ENCODE measurements around the gene BOK.
"Not testable (repeated sequence)": the region's sequence is repeated elsewhere in the genome, so short reads cannot be mapped to it uniquely, and the experiment has no call there.

Gene BOK

GRCh38 chr2:241563571-241563980 is 5.0 kb downstream of the BOK start:
- no peak for TF ChIP-seq CTCF (IDR thresholded peaks at IDR 0.05; ENCODE audit: low read depth, low read length, missing control alignments)
- no peak overlapping the region for H3K4me3 ChIP-seq (ENCODE audit: low read depth, low read length)
- DNase-seq (ENCODE audit: low read depth), result no peak

GRCh38 chr2:241563981-241564595 is 5.5 kb downstream of the BOK start:
- no peak overlapping the region for H3K4me3 ChIP-seq (ENCODE audit: low read depth, low read length)
- no peak for TF ChIP-seq CTCF (IDR thresholded peaks at IDR 0.05; ENCODE audit: low read depth, low read length, missing control alignments)
- no peak for DNase-seq (ENCODE audit: low read depth)

- TF ChIP-seq CTCF (IDR thresholded peaks at IDR 0.05; ENCODE audit: low read depth, low read length, missing control alignments), result no peak
- H3K4me3 ChIP-seq (ENCODE audit: low read depth, low read length), result no peak overlapping the region
- DNase-seq (ENCODE audit: low read depth), result no peak
These were observed 6.3 kb downstream of the BOK start for GRCh38 chr2:241564596-241565410.

DNA sequence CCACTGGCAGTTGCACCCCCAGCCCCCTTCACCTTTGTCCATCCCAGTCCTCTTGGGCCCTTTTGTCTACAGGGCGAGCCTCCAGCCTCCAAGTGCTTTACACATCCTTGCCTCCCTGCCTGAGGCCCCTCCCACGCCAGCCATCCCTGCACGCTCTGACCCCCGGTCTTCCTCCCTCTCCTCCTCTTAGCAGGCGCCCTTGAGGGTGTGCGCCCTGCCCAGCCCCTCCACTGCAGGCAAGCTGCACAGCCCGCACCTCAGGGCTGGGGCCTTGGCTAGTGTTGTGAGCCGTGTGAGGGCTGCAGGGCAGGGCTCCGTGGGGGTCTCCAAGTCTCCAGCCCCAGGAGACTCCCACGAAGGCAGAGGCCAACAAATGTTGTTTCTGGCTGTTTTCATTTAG is 6.9 kb downstream of the BOK start:
- DNase-seq (ENCODE audit: low read depth), result no peak
- H3K4me3 ChIP-seq (ENCODE audit: low read depth, low read length), result no peak overlapping the region
- no peak for TF ChIP-seq CTCF (IDR thresholded peaks at IDR 0.05; ENCODE audit: low read depth, low read length, missing control alignments)

- H3K4me3 ChIP-seq (ENCODE audit: low read depth, low read length); DNase-seq (ENCODE audit: low read depth): not testable (repeated sequence)
These were observed 7.5 kb downstream of the BOK start for GRCh38 chr2:241566021-241566420.

DNA sequence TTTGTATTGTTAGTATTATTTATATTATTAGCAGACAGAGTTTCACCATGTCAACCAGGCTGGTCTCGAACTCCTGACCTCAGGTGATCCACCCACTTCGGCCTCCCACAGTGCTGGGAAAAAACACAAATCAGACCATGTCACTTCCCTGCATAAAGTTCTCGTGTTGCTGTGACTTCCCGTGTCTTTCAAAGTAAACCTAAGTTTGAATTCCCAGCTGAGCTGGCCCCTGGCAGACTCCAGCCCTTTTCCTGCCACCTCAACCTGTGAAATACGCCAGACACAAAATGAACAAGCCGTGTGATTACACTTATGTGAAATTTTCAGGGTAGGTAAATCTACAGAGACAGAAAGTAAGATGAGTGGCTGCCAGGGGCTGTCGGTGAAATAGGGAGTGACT is 7.9 kb downstream of the BOK start:
- no peak overlapping the region for H3K4me3 ChIP-seq (ENCODE audit: low read depth, low read length)
- TF ChIP-seq CTCF (IDR thresholded peaks at IDR 0.05; ENCODE audit: low read depth, low read length, missing control alignments), result no peak
- no peak for DNase-seq (ENCODE audit: low read depth)

GRCh38 chr2:241567266-241567665 is 8.7 kb downstream of the BOK start:
- H3K4me3 ChIP-seq (ENCODE audit: low read depth, low read length); DNase-seq (ENCODE audit: low read depth): not testable (repeated sequence)

DNA sequence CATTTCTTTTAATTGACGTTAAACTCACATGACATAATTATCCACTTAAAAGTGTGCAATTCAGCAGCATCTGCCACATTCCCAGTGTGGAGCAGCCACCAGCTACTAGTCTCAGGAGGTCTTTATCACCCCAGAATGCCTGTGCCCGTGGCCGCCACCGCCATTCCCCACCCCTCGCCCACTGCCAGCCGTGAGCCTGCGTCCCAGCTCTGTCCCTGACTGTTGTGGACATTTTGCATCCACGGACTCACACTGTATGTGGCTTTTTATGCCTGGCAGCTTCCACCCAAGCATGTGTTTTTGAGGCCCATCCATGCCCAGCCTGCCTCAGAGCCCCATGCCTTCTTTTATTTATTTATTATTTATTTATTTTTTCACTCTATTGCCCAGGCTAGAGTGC is 9.2 kb downstream of the BOK start:
- H3K4me3 ChIP-seq (ENCODE audit: low read depth, low read length), result no peak overlapping the region
- no peak for DNase-seq (ENCODE audit: low read depth)
- TF ChIP-seq CTCF (IDR thresholded peaks at IDR 0.05; ENCODE audit: low read depth, low read length, missing control alignments), result no peak
